Fibroblast of lung (primary cell): ENCODE results near the gene OR6K6.

Source experiments
- CTCF ChIP-seq, 2 donors: IDR thresholded peaks in 1 of 2; conservative IDR thresholded peaks in 1 of 2; 1 replicate in 1 of 2; 2 replicates in 1 of 2; pipeline ENCODE4 v1.5.1; 2011 to 2012; ENCODE audit warnings: low read length in 2 of 2, control low read depth in 1 of 2, inconsistent platforms in 1 of 2, low read depth in 1 of 2, mild to moderate bottlenecking in 1 of 2
- EZH2 ChIP-seq: IDR thresholded peaks from 2 replicates; pipeline ENCODE4 v1.5.1; 2012; ENCODE audit warnings: low read length, control low read depth, mild to moderate bottlenecking; ENCODE audit errors: missing control alignments

- TF ChIP-seq EZH2 (no peak), CTCF (conservative IDR thresholded peaks at IDR 0.05 in 1 of 2, IDR thresholded peaks at IDR 0.05 in 1 of 2; ENCODE audit: low read depth in 1 of 2, low read length in 2 of 2) (no peak)
Observed at GRCh38 chr1:158754420-158754819, at the start of gene OR6K6.
